Esophagus squamous epithelium (tissue), 5 donors: Measurements from ENCODE around the gene TNS1. TPM values are rescaled to one million over a fixed set of nuclear protein-coding genes. Genes with fewer than 3 reads are reported as not detected.

Experiments used
- DNase-seq: peaks from one replicate; lab custom pipeline; 2025; lab: John Stamatoyannopoulos, UW
- H3K27ac ChIP-seq, 4 donors: fragments of 200-600 bp; sonication (generic); one replicate each; pipeline ENCODE4 v1.5.1; 2016 to 2019; ENCODE audit warnings: mild to moderate bottlenecking in 1 of 4
- H3K27me3 ChIP-seq, 4 donors: fragments of 200-600 bp; sonication (generic); 1 replicate in 3 of 4; 2 replicates in 1 of 4; pipeline versions ENCODE4 v1.5.1 to v1.6.0; 2017 to 2021; ENCODE audit warnings: antibody characterized with exemption in 1 of 4
- H3K36me3 ChIP-seq, 3 donors: fragments of 200-600 bp; sonication (generic); one replicate each; pipeline ENCODE4 v1.5.1; 2016 to 2019
- H3K4me1 ChIP-seq, 3 donors: fragments of 200-600 bp; sonication (generic); one replicate each; pipeline ENCODE4 v1.5.1; 2017 to 2019
- H3K4me3 ChIP-seq, 4 donors: fragments of 200-600 bp; sonication (generic); 1 replicate in 3 of 4; 2 replicates in 1 of 4; pipeline ENCODE4 v1.5.1; 2016 to 2019; ENCODE audit warnings: mild to moderate bottlenecking in 2 of 4, moderate library complexity in 1 of 4
- H3K9me3 ChIP-seq, 3 donors: fragments of 200-600 bp; sonication (generic); one replicate each; pipeline ENCODE4 v1.5.1; 2016 to 2019
- CTCF ChIP-seq, 6 experiments: fragments of 450-650 bp in 4 of 6; fragments of 200-600 bp in 2 of 6; sonication (generic) in 2 of 6; IDR thresholded peaks; one replicate each; pipeline ENCODE4 v1.5.1; 2016 to 2019; ENCODE audit warnings: antibody characterized with exemption in 6 of 6, mild to moderate bottlenecking in 4 of 6, moderate library complexity in 4 of 6
- POLR2A ChIP-seq, 4 donors: fragments of 450-650 bp; IDR thresholded peaks; one replicate each; pipeline ENCODE4 v1.6.1; 2017; ENCODE audit warnings: antibody characterized with exemption in 4 of 4, mild to moderate bottlenecking in 4 of 4, moderate library complexity in 3 of 4
- WGBS, 2 donors: methylation state at CpG; one replicate each; pipeline ENCODE4 v1.1.5; 2018; 5-methylcytosine and 5-hydroxymethylcytosine counted together
- intact Hi-C: fragments of 100-400 bp; cut with DNase I; formaldehyde crosslinking; loops from one replicate; pipeline ENCODE4 v1.15.0; 2022
- total RNA-seq, 4 donors: library from RNA; depleted of rRNA; stranded (reverse); fragments of >200 nt; gene quantifications; one replicate each; pipeline ENCODE4 v1.1.0, GENCODE V29; 2016
- donor health status: DM: yes; HTN: yes; CAD: no.

TNS1 gene
- total RNA-seq, 4 donors from 2014 or later = 34.7 to 201 (median 59.2) TPM

GRCh38 chr2:217903142-217903858 is 99.5 kb downstream of the TNS1 start:
- Histone ChIP-seq H3K36me3 (peaks cover 0 to 29% (median 0%) of the 10 kb centered on the region in 3 donors), H3K9me3 (no peaks in the 10 kb centered on the region), H3K27ac (peak overlapping the region; percentile 63 to 95 (median 92)), H3K4me1 (peaks cover 72 to 100% (median 95%) of the 10 kb centered on the region in 3 donors), H3K4me3 (peak overlapping the region in 1 of 4 donors; percentile 36), H3K27me3 (no peaks in the 10 kb centered on the region)
- intact Hi-C loops = no loop called here
- DNase-seq = no peak
- TF ChIP-seq POLR2A (IDR thresholded peaks at IDR 0.05) = no peak
- no peak for TF ChIP-seq CTCF (IDR thresholded peaks at IDR 0.05)
- WGBS, 2 donors = 50 to 72% methylated on average over 6 to 8 of the region's 8 CpGs

- Histone ChIP-seq H3K9me3 (no peaks in the 10 kb centered on the region), H3K4me3 (peak overlapping the region in 2 of 4 donors; percentile 13 to 36), H3K27ac (peak overlapping the region; percentile 63 to 95 (median 92)), H3K4me1 (peaks cover 79 to 100% (median 99%) of the 10 kb centered on the region in 3 donors), H3K27me3 (no peaks in the 10 kb centered on the region), H3K36me3 (peaks cover 0 to 36% (median 0%) of the 10 kb centered on the region in 3 donors)
- DNase-seq = no peak
- TF ChIP-seq CTCF (IDR thresholded peaks at IDR 0.05) = no peak
- peak in 1 of 4 donors; percentile 31 for TF ChIP-seq POLR2A (IDR thresholded peaks at IDR 0.05)
- 15 to 32% methylated on average over 7 to 10 of the region's 19 CpGs for WGBS, 2 donors
- intact Hi-C loops = no loop called here
Measured at GRCh38 chr2:217902379-217903141, 100.2 kb downstream of the TNS1 start.

- peak overlapping the region in 2 of 4 donors; percentile 13 to 36 for H3K4me3 ChIP-seq
Measured at GRCh38 chr2:217901835-217902378, 100.9 kb downstream of the TNS1 start.

GRCh38 chr2:217901400-217901799 is 101.4 kb downstream of the TNS1 start:
- H3K4me1 ChIP-seq = peaks cover 83 to 100% (median 87%) of the 10 kb centered on the region in 3 donors
- DNase-seq = no peak
- H3K4me3 ChIP-seq = no peak overlapping the region
- intact Hi-C loops = no loop called here
- H3K27me3 ChIP-seq = no peaks in the 10 kb centered on the region
- TF ChIP-seq POLR2A (IDR thresholded peaks at IDR 0.05) = no peak
- no peak for TF ChIP-seq CTCF (IDR thresholded peaks at IDR 0.05)
- WGBS, 2 donors = 63 to 89% methylated on average over 2 of the region's 4 CpGs
- H3K27ac ChIP-seq = peak overlapping the region; percentile 63 to 95 (median 92)
- no peaks in the 10 kb centered on the region for H3K9me3 ChIP-seq
- peaks cover 2 to 48% (median 6%) of the 10 kb centered on the region in 3 donors for H3K36me3 ChIP-seq

More at GRCh38 chr2:217901835-217902378, 100.9 kb downstream of the TNS1 start:
- Histone ChIP-seq H3K36me3 (peaks cover 0 to 43% (median 5%) of the 10 kb centered on the region in 3 donors), H3K4me1 (peaks cover 83 to 100% (median 92%) of the 10 kb centered on the region in 3 donors), H3K27ac (peak overlapping the region; percentile 63 to 95 (median 92)), H3K27me3 (no peaks in the 10 kb centered on the region), H3K9me3 (no peaks in the 10 kb centered on the region)
- 70% methylated on average over 4 of the region's 5 CpGs; no CpG with 5 or more reads in 1 of the 2 donors for WGBS, 2 donors
- DNase-seq = no peak
- intact Hi-C loops = no loop called here
- TF ChIP-seq POLR2A (IDR thresholded peaks at IDR 0.05) (no peak), CTCF (IDR thresholded peaks at IDR 0.05) (no peak)
